DND-41 (cell line): Measurements from ENCODE around the gene DDB1.

Experiments
- ATAC-seq: fragments of 200-7000 bp; cut with Tn5 transposase; 3 replicates; pipeline ENCODE4 v1.9.1; 2021; ENCODE audit warnings: low read depth; ENCODE audit not compliant: insufficient read depth
- DNase-seq: peaks from one replicate; pipeline ENCODE4 v3.0.0-alpha.2; 2020
- H2AFZ ChIP-seq: 2 replicates; pipeline ENCODE4 v1.6.0; 2012; ENCODE audit warnings: low read depth, low read length
- H3K27ac ChIP-seq: 2 replicates; pipeline ENCODE4 v1.5.1; 2012; ENCODE audit warnings: low read length, inconsistent platforms
- H3K27me3 ChIP-seq: fragments of 200-600 bp; sonication (generic); 2 replicates; pipeline ENCODE4 v1.6.0; 2012; ENCODE audit warnings: low read length, mild to moderate bottlenecking, inconsistent platforms; ENCODE audit not compliant: insufficient read depth, poor library complexity
- H3K36me3 ChIP-seq: 2 replicates; pipeline ENCODE4 v1.5.1; 2012; ENCODE audit warnings: low read length, inconsistent platforms; ENCODE audit not compliant: insufficient read depth
- H3K4me1 ChIP-seq: 2 replicates; pipeline ENCODE4 v1.5.1; 2012; ENCODE audit warnings: mild to moderate bottlenecking, low read length; ENCODE audit not compliant: insufficient read depth
- H3K4me2 ChIP-seq: 2 replicates; pipeline ENCODE4 v1.6.0; 2012; ENCODE audit warnings: mild to moderate bottlenecking, moderate library complexity, low read length, inconsistent platforms; ENCODE audit not compliant: insufficient read depth
- H3K4me3 ChIP-seq, 2 experiments: fragments of 200-600 bp in 1 of 2; shearing (Covaris generic) in 1 of 2; 2 replicates each; pipeline ENCODE4 v1.5.1; 2012 to 2016; ENCODE audit warnings: inconsistent platforms in 2 of 2, low read length in 2 of 2, mild to moderate bottlenecking in 2 of 2, low read depth in 1 of 2, moderate library complexity in 1 of 2
- H3K79me2 ChIP-seq: 2 replicates; pipeline ENCODE4 v1.6.0; 2012; ENCODE audit warnings: low read length, inconsistent platforms; ENCODE audit not compliant: insufficient read depth
- H3K9ac ChIP-seq: 2 replicates; pipeline ENCODE4 v1.6.0; 2012; ENCODE audit warnings: low read depth, mild to moderate bottlenecking, inconsistent platforms, low read length, moderate library complexity
- H3K9me3 ChIP-seq: 2 replicates; pipeline ENCODE4 v1.5.1; 2012; ENCODE audit warnings: low read length, moderate library complexity, mild to moderate bottlenecking, inconsistent platforms; ENCODE audit not compliant: insufficient read depth, severe bottlenecking
- H4K20me1 ChIP-seq: 2 replicates; pipeline ENCODE4 v1.6.0; 2012; ENCODE audit warnings: low read length; ENCODE audit not compliant: insufficient read depth
- EZH2 ChIP-seq: IDR thresholded peaks from 3 replicates; pipeline ENCODE4 v1.6.1; 2012; ENCODE audit warnings: borderline replicate concordance, low read depth, mild to moderate bottlenecking, moderate library complexity, low read length, inconsistent platforms; ENCODE audit not compliant: severe bottlenecking
- TF ChIP-seq, protein P1 (sequence below): IDR thresholded peaks from 2 replicates; pipeline ENCODE4 v1.5.1; 2012; ENCODE audit warnings: borderline replicate concordance, low read length, moderate library complexity, mild to moderate bottlenecking; ENCODE audit not compliant: poor library complexity, severe bottlenecking; ENCODE audit errors: extremely low read depth

DDB1 gene

DNA sequence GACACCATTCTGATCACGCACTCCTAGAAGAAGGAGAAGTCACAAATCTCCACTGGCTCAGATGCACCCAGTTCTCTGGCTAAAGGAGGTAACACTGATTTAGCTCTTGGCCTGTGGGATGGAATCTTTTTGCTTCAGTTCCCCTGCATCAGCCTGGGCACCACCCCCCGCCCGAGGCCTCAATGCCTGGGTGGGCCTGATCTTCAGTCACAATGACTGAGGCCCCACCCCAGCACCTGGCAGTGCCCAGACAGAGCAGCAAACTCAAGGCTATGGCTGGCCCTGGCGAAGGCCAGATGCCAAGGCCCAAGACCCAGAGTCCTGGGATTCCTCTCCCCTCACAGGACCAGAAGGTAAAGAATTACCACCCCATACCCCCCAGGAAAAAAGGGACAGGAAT lies 23.8 kb upstream of the DDB1 start:
- H4K20me1 ChIP-seq, result no peaks in the 10 kb centered on the region
- H3K4me2 ChIP-seq, result no peak overlapping the region
- TF ChIP-seq EZH2, result no peak
- TF ChIP-seq, protein P1, sequence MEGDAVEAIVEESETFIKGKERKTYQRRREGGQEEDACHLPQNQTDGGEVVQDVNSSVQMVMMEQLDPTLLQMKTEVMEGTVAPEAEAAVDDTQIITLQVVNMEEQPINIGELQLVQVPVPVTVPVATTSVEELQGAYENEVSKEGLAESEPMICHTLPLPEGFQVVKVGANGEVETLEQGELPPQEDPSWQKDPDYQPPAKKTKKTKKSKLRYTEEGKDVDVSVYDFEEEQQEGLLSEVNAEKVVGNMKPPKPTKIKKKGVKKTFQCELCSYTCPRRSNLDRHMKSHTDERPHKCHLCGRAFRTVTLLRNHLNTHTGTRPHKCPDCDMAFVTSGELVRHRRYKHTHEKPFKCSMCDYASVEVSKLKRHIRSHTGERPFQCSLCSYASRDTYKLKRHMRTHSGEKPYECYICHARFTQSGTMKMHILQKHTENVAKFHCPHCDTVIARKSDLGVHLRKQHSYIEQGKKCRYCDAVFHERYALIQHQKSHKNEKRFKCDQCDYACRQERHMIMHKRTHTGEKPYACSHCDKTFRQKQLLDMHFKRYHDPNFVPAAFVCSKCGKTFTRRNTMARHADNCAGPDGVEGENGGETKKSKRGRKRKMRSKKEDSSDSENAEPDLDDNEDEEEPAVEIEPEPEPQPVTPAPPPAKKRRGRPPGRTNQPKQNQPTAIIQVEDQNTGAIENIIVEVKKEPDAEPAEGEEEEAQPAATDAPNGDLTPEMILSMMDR, result no peak
- H3K27me3 ChIP-seq, result no peaks in the 10 kb centered on the region
- no peak overlapping the region for H3K4me3 ChIP-seq
- no peak overlapping the region for H3K27ac ChIP-seq
- H3K9me3 ChIP-seq, result no peaks in the 10 kb centered on the region
- DNase-seq, result no peak
- ATAC-seq, result no peak
- peaks cover 17% of the 10 kb centered on the region for H3K79me2 ChIP-seq
- peaks cover 22% of the 10 kb centered on the region for H3K4me1 ChIP-seq
- H2AFZ ChIP-seq, result no peak overlapping the region
- no peak overlapping the region for H3K9ac ChIP-seq
- H3K36me3 ChIP-seq, result peaks cover 31% of the 10 kb centered on the region

DNA sequence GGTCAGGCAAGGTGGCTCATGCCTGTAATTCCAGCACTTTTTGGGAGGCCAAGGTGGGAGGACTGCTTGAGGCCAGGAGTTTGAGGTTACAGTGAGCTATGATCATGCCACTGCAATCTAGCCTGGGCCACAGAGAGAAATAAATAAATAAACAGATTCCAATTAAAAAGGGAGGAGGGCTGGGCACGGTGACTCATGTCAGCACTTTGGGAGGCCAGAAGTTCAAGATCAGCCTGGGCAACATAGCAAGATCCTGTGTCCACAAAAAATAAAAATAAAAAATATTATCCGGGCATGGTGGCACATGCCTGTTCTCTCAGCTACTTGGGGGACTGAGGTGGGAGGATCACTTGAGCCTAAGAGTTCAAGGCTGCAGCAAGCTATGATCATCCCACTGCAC lies 21.3 kb upstream of the DDB1 start:
- Histone ChIP-seq H3K36me3 (peaks cover 51% of the 10 kb centered on the region), H2AFZ (no peak overlapping the region), H3K27me3 (no peaks in the 10 kb centered on the region), H4K20me1 (no peaks in the 10 kb centered on the region), H3K9me3 (no peaks in the 10 kb centered on the region), H3K4me1 (no peaks in the 10 kb centered on the region), H3K4me2 (no peak overlapping the region), H3K27ac (no peak overlapping the region), H3K4me3 (no peak overlapping the region), H3K9ac (no peak overlapping the region), H3K79me2 (no peaks in the 10 kb centered on the region)
- no peak for ATAC-seq
- TF ChIP-seq, protein P1, result no peak
- TF ChIP-seq EZH2, result no peak
- no peak for DNase-seq

DNA sequence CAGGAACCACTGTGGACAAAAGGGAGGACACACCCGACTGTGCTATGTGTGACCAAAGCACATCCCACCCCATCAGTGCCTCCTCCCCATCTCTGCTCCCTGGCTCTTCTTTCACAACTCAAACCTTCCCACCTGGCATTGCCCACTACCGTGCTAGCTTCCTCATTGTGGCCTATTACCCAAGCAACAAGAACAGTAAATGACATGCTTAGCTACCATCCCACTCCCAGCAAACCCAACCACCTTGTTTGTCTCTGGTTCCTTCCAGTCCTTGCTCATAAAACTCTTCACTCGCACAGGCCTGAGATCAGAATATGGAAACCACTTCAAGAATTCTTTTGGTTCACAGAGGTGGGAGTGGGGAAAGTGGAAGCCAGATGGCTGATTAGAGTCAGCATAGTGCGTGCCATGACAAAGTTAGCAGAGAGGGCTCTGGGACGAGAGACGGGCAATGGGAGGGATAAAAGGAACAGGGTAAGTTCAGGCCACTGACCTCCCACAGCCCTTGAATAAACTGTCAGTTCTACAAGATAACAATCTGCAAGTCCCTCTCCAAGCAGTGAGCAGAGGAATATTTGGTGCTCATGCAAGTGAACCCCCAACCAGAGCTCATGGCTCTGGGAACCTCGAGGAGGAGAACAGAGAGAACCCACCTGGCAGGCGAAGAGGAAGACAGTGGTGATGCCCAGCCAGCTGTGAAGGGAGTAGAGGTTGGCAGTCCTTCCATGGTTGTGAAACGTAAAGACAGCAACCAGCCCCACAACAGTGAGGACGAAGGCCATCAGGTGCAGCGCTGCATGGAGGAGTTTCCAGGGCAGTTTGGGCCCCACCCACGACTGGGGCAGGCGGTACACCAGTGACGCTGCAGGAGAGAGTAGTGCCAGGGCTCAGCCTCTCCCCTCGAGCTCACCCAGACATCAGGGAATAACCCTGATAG lies 20.5 kb upstream of the DDB1 start:
- no peak overlapping the region for H3K9ac ChIP-seq
- no peaks in the 10 kb centered on the region for H4K20me1 ChIP-seq
- ATAC-seq, result no peak
- no peak for TF ChIP-seq EZH2
- TF ChIP-seq, protein P1, result no peak
- DNase-seq, result no peak
- no peaks in the 10 kb centered on the region for H3K27me3 ChIP-seq
- no peak overlapping the region for H3K27ac ChIP-seq
- no peak overlapping the region for H2AFZ ChIP-seq
- H3K9me3 ChIP-seq, result no peaks in the 10 kb centered on the region
- H3K4me1 ChIP-seq, result no peaks in the 10 kb centered on the region
- no peaks in the 10 kb centered on the region for H3K79me2 ChIP-seq
- no peak overlapping the region for H3K4me2 ChIP-seq
- H3K36me3 ChIP-seq, result peaks cover 59% of the 10 kb centered on the region
- H3K4me3 ChIP-seq, result no peak overlapping the region
